Stimulated activated CD4-positive, alpha-beta T cell treated with anti-CD3 and anti-CD28 coated beads, Interleukin-12 subunit alpha, Interleukin-12 subunit beta, amount 100 ng/mL, for 24 hours (primary cell): Measurements from ENCODE around the gene FAM136A.
A peak's percentile ranks its signal among the peaks of the same experiment; 100 is the strongest.
"Not testable (repeated sequence)": the region's sequence is repeated elsewhere in the genome, so short reads cannot be mapped to it uniquely, and the experiment has no call there.

Experiments
- DNase-seq, 2 experiments: peaks; one replicate each; pipeline ENCODE4 v3.0.0-alpha.2; 2020; ENCODE audit warnings: low read depth in 2 of 2

FAM136A gene

DNA sequence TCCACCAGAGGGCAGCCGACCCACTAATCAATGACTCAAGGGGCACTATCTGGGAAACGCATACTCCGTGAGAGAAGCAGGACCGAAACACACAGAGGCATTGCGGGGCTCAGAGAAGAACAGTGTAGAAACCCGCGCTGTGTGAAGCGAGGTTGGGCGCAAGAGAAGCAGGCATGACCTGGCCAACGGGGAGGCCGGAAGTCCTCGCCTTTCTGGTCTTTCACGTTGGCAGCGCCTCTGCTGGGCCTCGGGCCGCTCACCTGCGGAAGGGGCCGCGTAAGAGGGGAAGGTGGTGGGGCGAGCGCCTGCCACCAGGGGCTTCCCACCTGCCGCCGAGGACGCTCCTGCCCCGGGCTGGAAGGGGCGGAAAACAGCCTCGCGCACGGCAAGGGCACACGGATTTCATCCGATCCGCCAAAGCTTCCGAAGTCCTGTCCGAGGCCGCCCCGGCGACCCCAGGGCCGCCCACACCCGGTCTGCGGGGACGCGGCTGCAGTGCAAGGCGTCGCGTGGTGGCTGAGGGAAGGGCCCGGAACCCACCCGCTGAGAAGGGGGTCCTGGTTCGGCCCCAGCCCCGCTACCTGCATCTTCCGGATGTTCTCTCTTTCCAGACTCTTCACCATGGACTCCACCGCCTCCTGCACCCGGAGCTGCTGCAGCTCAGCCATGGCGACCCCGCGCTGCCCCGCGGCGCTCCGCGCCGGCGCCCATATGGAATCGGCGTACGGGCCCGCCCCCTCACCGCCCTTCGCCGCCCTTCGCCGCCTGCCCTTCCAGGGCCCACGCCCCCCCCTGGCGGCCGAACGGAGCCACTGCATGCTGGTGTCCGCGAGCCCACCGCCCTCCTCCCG, at the start of gene FAM136A:
FAM136A (minus strand) TSS at position 724 of the 851 bp plus-strand sequence; CDS start at position 668, 56 bp downstream.
- peak; percentile 78 to 86 for DNase-seq

- DNase-seq, result no peak
Measured at GRCh38 chr2:70349921-70350685, 48.2 kb upstream of the FAM136A start.

DNA sequence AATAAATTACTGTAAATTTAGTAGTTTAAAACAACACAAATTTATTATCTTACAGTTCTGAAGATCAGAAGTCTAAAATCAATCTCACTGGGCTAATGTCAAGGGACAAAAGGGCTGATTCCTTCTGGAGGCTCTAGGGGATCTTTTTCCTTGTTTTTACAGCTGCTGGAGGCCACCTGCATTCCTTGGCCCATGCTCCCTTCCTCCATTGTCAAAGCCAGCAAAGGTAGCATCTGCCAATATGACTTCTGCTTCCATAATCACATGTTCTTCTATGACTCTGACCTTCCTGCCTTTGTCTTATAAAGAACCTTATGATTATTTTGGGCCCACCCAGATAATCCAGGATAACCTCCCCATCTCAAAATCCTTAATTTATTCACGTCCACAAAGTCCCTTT, 46.0 kb upstream of the FAM136A start:
- no peak for DNase-seq

DNA sequence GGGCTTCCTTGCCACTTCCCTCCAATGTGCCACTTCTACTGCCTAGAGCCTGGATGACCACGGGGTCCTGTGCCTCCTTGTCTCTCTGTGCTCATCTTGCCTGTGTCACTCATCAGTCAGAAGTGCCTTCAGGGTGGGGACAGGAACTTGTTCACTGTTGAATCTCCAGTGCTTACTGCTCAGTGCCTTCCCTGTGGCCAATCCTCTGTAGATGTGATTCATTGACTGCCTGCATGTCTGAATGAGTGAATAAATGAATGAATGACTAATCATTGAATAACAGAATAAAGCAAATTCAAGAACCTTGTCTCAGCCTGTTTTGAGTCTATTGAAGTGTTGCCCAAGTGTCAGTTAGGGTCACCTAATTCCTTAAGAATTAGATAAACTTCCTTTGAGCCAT, 42.3 kb upstream of the FAM136A start:
- DNase-seq, result no peak

DNA sequence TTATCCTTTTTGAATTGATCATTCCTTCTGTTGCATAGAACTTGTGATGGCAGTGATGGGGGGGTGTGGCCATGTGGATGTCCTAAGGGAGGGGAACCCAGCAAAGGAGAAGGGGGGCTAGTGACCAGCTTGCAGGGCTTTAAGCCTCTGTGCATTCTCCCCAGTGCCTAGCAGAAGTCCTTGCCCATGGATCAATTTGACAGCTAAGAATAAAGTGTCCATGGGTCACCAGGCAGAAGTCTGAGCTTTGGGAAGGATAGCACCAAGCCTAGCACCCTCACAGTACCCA, 39.6 kb upstream of the FAM136A start:
- DNase-seq, result no peak

GRCh38 chr2:70340761-70341476, 39.1 kb upstream of the FAM136A start:
- peak; percentile 5 to 23 for DNase-seq

DNA sequence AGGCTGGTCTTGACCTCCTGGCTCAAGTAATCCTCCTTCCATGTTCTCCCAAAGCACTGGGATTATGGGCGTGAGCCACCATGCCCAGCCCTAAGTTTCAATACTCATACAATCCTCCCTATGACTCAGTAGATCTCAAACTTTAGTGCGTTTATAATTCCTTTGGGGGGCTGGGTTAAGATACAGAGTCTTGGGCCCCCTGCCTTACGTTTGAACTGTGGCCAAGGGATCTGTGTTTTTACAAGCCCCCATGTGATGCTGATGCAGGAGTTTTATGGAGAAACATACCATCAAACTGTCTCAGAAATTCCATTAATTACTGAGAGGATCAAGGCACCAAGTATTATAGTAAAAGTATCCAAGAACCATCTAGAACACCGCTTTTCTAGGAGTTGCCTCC, 38.2 kb upstream of the FAM136A start:
- no peak for DNase-seq

DNA sequence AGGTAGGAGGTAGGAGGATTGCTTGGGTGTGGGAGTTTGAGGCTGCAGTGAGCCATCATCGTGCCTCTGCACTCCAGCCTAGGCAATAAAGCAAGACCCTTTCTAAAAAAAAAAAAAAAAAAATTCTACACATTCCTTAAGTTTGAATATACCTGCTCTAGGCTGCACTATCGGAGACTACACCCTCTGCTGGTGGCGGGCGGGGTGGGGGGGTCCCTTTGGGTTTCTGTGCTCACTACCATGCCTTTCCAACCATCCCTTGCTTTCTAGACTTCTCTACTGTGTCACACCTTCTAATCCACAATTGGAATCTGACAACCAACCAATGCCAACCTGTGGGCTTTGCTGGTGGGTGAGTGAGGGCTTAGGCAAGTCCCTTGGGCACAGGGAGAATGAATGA, 34.7 kb upstream of the FAM136A start:
- DNase-seq, result no peak

- DNase-seq, result no peak
Measured at GRCh38 chr2:70331012-70331411, 29.1 kb upstream of the FAM136A start.

DNA sequence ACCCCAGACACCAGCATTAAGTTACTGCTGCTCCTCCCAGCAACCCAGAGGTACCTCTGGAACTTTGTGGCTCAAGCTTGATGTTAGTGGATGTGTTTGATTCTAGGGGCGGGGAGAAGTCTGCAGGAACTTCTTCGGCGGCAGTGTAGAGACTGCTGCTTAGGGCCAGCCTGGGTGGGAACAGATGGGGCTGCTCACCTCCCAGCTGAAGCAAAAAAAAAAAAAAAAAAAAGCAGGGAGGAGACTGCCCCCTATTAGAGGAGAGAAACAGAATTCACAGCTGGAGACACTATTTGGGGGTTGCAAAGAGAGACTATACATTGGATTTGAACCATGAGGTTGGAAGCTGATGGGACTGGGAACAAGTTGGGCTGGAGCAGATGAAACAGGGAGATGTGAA, 28.6 kb upstream of the FAM136A start:
- DNase-seq, result no peak

DNA sequence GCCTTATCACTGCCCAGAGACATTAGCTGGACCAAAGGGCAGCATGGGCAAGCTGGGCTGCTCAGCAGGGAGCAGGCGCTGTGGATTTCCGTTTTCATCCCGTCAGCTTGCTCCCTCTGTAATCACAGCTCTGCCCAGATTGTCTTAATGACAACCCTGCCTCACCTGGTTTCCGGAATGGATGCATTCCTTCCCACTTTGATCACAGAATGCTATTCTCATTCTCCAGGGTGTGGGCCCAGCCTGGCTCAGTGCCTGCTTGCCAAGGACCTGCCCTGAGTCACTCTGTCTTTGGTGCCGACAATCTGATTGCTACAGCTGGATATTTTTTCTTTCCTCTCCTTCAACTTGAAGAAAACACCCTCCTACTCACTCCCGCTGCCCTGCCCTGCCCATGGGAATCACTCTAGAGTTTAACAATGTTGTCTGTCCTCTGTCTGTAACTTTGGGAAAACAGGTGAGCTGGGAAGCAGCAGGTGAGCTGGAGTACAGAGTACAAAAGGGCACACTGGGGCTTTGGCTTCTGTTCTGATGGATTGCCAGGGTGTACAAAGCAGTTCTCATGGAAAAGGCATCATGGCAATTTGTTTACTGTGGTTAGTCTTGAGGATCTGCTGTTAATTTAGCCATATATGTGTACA, 27.2 kb upstream of the FAM136A start:
- no peak for DNase-seq

DNA sequence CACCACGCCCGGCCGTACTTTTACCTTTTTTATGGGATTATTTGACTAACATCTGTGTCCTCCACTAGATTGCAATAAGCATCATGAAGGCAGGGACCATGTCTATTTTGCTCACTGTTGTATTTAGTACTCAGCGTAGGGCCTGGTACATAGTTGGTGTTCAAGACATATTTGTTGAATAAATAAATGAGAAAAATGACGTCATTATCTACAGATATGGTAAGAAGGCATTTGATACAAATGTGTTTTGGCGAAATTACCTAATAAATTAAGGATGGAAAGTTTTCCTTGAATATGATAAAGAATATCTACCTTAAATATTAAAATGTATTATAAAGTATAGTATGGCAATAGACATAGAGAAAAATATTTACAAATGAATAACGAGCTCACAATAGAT, 24.0 kb upstream of the FAM136A start:
- no peak for DNase-seq

DNA sequence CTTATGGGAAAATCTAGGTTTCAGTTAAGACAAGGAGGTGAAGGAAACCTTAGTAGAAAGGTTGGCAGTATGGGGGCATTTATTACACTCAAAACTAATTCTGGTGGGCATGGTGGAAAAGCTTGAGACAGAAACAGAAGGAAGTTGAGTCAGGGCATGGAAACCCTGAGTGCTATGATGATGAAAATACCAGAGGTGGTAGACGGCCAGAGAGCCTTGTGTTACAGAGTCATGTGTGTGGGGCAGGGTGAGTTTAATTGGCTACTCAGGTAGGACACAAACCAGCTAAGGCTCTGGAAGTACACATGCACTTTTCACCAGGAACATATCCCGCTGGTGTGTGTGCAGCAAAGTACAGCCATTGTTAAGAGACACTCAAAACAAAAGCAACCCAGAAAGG, 20.7 kb upstream of the FAM136A start:
- no peak for DNase-seq

GRCh38 chr2:70321370-70321769, 19.5 kb upstream of the FAM136A start:
- DNase-seq, result no peak

DNA sequence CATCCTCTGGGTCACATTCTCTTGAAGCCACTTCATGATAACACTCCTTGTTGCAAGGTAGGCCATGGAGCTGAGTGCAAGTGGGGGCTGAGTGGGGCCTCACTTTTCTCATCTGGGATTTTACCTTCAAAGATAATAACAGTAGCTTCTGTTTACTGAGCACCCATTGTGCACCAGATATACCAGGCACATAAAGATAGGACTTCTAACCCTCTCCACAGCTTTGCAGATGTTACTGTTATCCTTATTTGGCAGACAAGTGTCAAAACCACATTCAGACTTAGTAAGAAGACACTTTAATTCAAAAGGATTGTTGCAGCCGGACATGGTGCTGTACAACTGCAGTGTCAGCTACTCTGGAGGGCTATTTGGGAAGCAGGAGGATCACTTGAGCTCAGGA, 12.8 kb upstream of the FAM136A start:
- DNase-seq, result no peak

DNA sequence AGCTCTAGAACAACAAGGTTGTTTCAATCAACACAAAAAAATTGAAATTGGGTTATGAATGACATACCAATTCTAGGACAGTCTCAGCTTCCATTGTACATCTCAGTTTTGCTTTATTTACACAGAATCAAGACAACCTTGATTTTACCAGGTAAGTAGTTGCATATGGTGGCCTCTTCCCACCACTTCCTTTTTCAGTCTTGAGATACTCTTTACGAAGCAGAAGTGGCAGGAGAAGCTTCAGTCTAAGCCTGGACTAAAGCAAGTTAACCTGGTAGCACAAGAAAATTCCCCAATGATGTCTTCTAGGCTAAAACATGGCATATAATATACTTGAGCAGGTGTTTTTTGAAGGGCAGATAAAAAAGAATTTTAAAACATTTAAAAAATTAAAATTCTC, 10.7 kb upstream of the FAM136A start:
- DNase-seq, result no peak

DNA sequence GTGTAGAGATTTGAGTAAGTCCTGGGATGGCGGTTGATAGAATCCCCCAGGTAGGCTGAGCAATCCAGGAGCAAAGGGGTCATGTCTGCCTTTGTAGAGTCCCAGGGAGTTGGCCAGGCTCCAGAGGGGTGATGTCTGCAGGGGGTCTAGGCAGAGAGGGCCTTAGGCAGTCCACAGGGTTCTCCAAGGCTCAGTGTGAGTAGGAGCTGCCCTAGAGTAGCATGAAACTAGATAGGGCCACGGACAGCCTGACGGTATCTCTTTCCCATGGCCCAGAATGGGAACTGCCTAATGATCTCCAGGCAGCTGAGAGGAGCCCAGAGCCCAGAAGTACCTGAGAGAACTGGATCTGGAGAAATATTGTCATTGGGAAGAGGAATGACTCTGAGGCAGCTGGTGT, 9.0 kb upstream of the FAM136A start:
- no peak for DNase-seq

DNA sequence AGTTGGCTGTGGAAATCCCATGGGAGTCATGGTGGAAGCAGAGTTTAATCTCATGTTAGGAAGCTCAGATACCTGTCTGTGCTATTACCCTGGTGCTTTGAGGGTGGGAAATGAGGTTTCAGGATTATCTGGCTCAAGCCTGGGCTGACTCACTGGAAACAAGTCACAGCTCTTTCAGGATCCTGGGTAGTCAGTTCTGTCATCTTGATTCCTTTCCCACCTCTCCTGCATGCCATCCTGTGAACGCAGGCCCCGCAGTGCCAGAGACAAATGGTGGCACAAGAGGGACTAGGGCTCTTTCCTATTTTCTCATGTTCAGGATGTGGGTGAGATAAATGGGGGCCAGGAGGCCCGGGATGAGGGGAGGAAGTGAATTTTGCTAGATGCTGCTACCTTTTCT, 3.7 kb upstream of the FAM136A start:
- DNase-seq, result no peak

GRCh38 chr2:70304498-70304897, 2.6 kb upstream of the FAM136A start:
- no peak for DNase-seq

GRCh38 chr2:70303186-70303585, 1.3 kb upstream of the FAM136A start:
- no peak for DNase-seq

DNA sequence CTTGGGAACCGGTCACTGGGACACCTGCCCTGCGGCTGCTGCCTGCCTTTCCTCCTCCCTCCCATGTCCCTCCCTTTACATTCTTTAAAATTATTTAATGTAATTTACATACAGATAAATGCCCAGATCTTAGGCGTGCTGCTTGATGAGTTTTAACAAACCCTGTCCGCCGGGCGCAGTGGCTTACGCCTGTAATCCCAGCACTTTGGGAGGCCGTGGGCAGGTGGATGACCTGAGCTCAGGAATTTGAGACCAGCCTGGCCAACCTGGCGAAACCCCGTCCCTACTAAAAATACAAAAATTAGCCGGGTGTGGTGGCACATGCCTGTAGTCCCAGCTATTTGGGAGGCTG, 304 bp upstream of the FAM136A start:
- not testable (repeated sequence) for DNase-seq

- no peak for DNase-seq
Measured at GRCh38 chr2:70300771-70301343, 1.0 kb downstream of the FAM136A start.
